ENCODE data around the gene ZNF438.

Gene ZNF438

GRCh38 chr10:30828680-30829079 is 203.0 kb downstream of the ZNF438 start:
- no peaks in the 10 kb centered on the region for H4K20me1 ChIP-seq (ENCODE audit: insufficient read depth)
- H3K27me3 ChIP-seq (ENCODE audit: insufficient read depth, low read depth): no peaks in the 10 kb centered on the region
- H3K36me3 ChIP-seq (ENCODE audit: insufficient read depth): no peaks in the 10 kb centered on the region
- H2AFZ ChIP-seq (ENCODE audit: low read depth): no peak overlapping the region
- H3K27ac ChIP-seq: no peak overlapping the region
- H3K4me2 ChIP-seq: no peak overlapping the region
- no peaks in the 10 kb centered on the region for H3K4me1 ChIP-seq (ENCODE audit: low read depth, poor library complexity, severe bottlenecking)
- H3K79me2 ChIP-seq (ENCODE audit: insufficient read depth, low read depth): no peaks in the 10 kb centered on the region
- H3K4me3 ChIP-seq (IDR thresholded peaks at IDR 0.05; ENCODE audit: insufficient read depth, low read depth, low read length): no peak overlapping the region
- no peak overlapping the region for H3K9ac ChIP-seq
- no peak for TF ChIP-seq CTCF (conservative IDR thresholded peaks at IDR 0.05; ENCODE audit: low read depth, low read length)

GRCh38 chr10:30828164-30828563 is 203.5 kb downstream of the ZNF438 start:
- no peak overlapping the region for H2AFZ ChIP-seq (ENCODE audit: low read depth)
- no peaks in the 10 kb centered on the region for H4K20me1 ChIP-seq (ENCODE audit: insufficient read depth)
- no peaks in the 10 kb centered on the region for H3K4me1 ChIP-seq (ENCODE audit: low read depth, poor library complexity, severe bottlenecking)
- H3K79me2 ChIP-seq (ENCODE audit: insufficient read depth, low read depth): no peaks in the 10 kb centered on the region
- no peak overlapping the region for H3K4me2 ChIP-seq
- no peaks in the 10 kb centered on the region for H3K36me3 ChIP-seq (ENCODE audit: insufficient read depth)
- H3K27me3 ChIP-seq (ENCODE audit: insufficient read depth, low read depth): no peaks in the 10 kb centered on the region
- no peak overlapping the region for H3K4me3 ChIP-seq (IDR thresholded peaks at IDR 0.05; ENCODE audit: insufficient read depth, low read depth, low read length)
- TF ChIP-seq CTCF (conservative IDR thresholded peaks at IDR 0.05; ENCODE audit: low read depth, low read length): no peak
- no peak overlapping the region for H3K9ac ChIP-seq
- H3K27ac ChIP-seq: no peak overlapping the region

- H3K4me2 ChIP-seq: no peak overlapping the region
- no peak overlapping the region for H3K4me3 ChIP-seq (IDR thresholded peaks at IDR 0.05; ENCODE audit: insufficient read depth, low read depth, low read length)
- H3K27ac ChIP-seq: no peak overlapping the region
- H3K4me1 ChIP-seq (ENCODE audit: low read depth, poor library complexity, severe bottlenecking): no peaks in the 10 kb centered on the region
- H2AFZ ChIP-seq (ENCODE audit: low read depth): no peak overlapping the region
- no peaks in the 10 kb centered on the region for H3K27me3 ChIP-seq (ENCODE audit: insufficient read depth, low read depth)
- no peaks in the 10 kb centered on the region for H3K36me3 ChIP-seq (ENCODE audit: insufficient read depth)
- H3K9ac ChIP-seq: no peak overlapping the region
- no peak for TF ChIP-seq CTCF (conservative IDR thresholded peaks at IDR 0.05; ENCODE audit: low read depth, low read length)
- H4K20me1 ChIP-seq (ENCODE audit: insufficient read depth): no peaks in the 10 kb centered on the region
- no peaks in the 10 kb centered on the region for H3K79me2 ChIP-seq (ENCODE audit: insufficient read depth, low read depth)
Observed at GRCh38 chr10:30827531-30828120, 204.0 kb downstream of the ZNF438 start.

GRCh38 chr10:30826679-30827078 is 205.0 kb downstream of the ZNF438 start:
- no peaks in the 10 kb centered on the region for H3K27me3 ChIP-seq (ENCODE audit: insufficient read depth, low read depth)
- H3K4me3 ChIP-seq (IDR thresholded peaks at IDR 0.05; ENCODE audit: insufficient read depth, low read depth, low read length): no peak overlapping the region
- no peak overlapping the region for H3K27ac ChIP-seq
- H4K20me1 ChIP-seq (ENCODE audit: insufficient read depth): no peaks in the 10 kb centered on the region
- no peaks in the 10 kb centered on the region for H3K4me1 ChIP-seq (ENCODE audit: low read depth, poor library complexity, severe bottlenecking)
- H2AFZ ChIP-seq (ENCODE audit: low read depth): no peak overlapping the region
- TF ChIP-seq CTCF (conservative IDR thresholded peaks at IDR 0.05; ENCODE audit: low read depth, low read length): no peak
- H3K79me2 ChIP-seq (ENCODE audit: insufficient read depth, low read depth): no peaks in the 10 kb centered on the region
- no peak overlapping the region for H3K4me2 ChIP-seq
- H3K36me3 ChIP-seq (ENCODE audit: insufficient read depth): no peaks in the 10 kb centered on the region
- H3K9ac ChIP-seq: no peak overlapping the region
